ENCODE data around the gene ADAP2.

- TF ChIP-seq CTCF (IDR thresholded peaks at IDR 0.05; ENCODE audit: low read length) = no peak
- no peak for TF ChIP-seq EZH2phosphoT487 (IDR thresholded peaks at IDR 0.05; ENCODE audit: low read length)
These were observed 28.4 kb downstream of the ADAP2 start for GRCh38 chr17:30950189-30950588.

Measured in MM.1S (cell line).